Transverse colon (tissue), 4 donors: ENCODE data around the gene WDR76.

Experiments used
- CTCF ChIP-seq, 5 experiments: fragments of 200-600 bp in 3 of 5; fragments of 450-650 bp in 2 of 5; sonication (generic) in 3 of 5; IDR thresholded peaks; 1 replicate in 2 of 5; 2 replicates in 3 of 5; pipeline ENCODE4 v1.5.1; 2016 to 2017; ENCODE audit warnings: antibody characterized with exemption in 5 of 5, inconsistent platforms in 3 of 5, mild to moderate bottlenecking in 2 of 5, moderate library complexity in 1 of 5
- POLR2AphosphoS5 ChIP-seq, 3 donors: sonication (generic); formaldehyde crosslinking; IDR thresholded peaks; one replicate each; pipeline ENCODE4 v1.6.1; 2016; ENCODE audit warnings: antibody characterized with exemption in 3 of 3

- TF ChIP-seq POLR2AphosphoS5 (IDR thresholded peaks at IDR 0.05) (no peak), CTCF (IDR thresholded peaks at IDR 0.05) (no peak)
Observed at GRCh38 chr15:43879386-43880355, 52.9 kb downstream of the WDR76 start.
